DMS 273 treated with DMSO at 0.1 percent for 48 hours (cell line): ENCODE data around the gene UBE2C.

ENCODE experiments used
- DNase-seq: peaks from one replicate; lab custom pipeline; 2025; lab: John Stamatoyannopoulos, UW

Gene UBE2C

GRCh38 chr20:45833030-45833882, 20.8 kb downstream of the UBE2C start, which contains the start of gene SNX21:
Gene SNX21, plus strand, starts transcription at chr20:45833799. Its CDS starts 121 bp downstream, at chr20:45833920.
- peak; percentile 65 for DNase-seq

GRCh38 chr20:45833883-45834796, 21.7 kb downstream of the UBE2C start:
- DNase-seq: no peak

GRCh38 chr20:45834797-45835161, 22.3 kb downstream of the UBE2C start:
- no peak for DNase-seq

GRCh38 chr20:45835329-45835765, 22.9 kb downstream of the UBE2C start:
- DNase-seq: no peak

- no peak for DNase-seq
Measured at GRCh38 chr20:45835825-45836224, 23.4 kb downstream of the UBE2C start.

GRCh38 chr20:45836841-45837240, 24.4 kb downstream of the UBE2C start:
- DNase-seq: peak; percentile 81

GRCh38 chr20:45840700-45841198, 28.3 kb downstream of the UBE2C start:
- no peak for DNase-seq

- no peak for DNase-seq
Measured at GRCh38 chr20:45841407-45842129, 29.1 kb downstream of the UBE2C start.

- peak; percentile 40 for DNase-seq
Measured at GRCh38 chr20:45842169-45842812, 29.8 kb downstream of the UBE2C start.

GRCh38 chr20:45843506-45843905, 31.1 kb downstream of the UBE2C start:
- DNase-seq: no peak

GRCh38 chr20:45845452-45845851, 33.0 kb downstream of the UBE2C start:
- no peak for DNase-seq

- no peak for DNase-seq
Measured at GRCh38 chr20:45848421-45848820, 36.0 kb downstream of the UBE2C start.

GRCh38 chr20:45848969-45849582, 36.6 kb downstream of the UBE2C start:
- DNase-seq: no peak

GRCh38 chr20:45850238-45850637, 37.8 kb downstream of the UBE2C start:
- DNase-seq: no peak

- no peak for DNase-seq
Measured at GRCh38 chr20:45850926-45851325, 38.5 kb downstream of the UBE2C start.

- no peak for DNase-seq
Measured at GRCh38 chr20:45851501-45851900, 39.1 kb downstream of the UBE2C start.

- no peak for DNase-seq
Measured at GRCh38 chr20:45852326-45852725, 39.9 kb downstream of the UBE2C start.

GRCh38 chr20:45853484-45853883, 41.0 kb downstream of the UBE2C start:
- DNase-seq: no peak

GRCh38 chr20:45857114-45857881, 44.9 kb downstream of the UBE2C start, which contains the start of the genes ACOT8 and ZSWIM3:
Gene ACOT8, minus strand, starts transcription at chr20:45857392. Its CDS starts 77 bp downstream, at chr20:45857315.
Gene ZSWIM3, plus strand, starts transcription at chr20:45857614. Its CDS starts 212 bp downstream, at chr20:45857826.
- peak; percentile 99 for DNase-seq

GRCh38 chr20:45857882-45858216, 45.4 kb downstream of the UBE2C start:
- no peak for DNase-seq
